ENCODE measurements around the gene FOXN3.

DNA sequence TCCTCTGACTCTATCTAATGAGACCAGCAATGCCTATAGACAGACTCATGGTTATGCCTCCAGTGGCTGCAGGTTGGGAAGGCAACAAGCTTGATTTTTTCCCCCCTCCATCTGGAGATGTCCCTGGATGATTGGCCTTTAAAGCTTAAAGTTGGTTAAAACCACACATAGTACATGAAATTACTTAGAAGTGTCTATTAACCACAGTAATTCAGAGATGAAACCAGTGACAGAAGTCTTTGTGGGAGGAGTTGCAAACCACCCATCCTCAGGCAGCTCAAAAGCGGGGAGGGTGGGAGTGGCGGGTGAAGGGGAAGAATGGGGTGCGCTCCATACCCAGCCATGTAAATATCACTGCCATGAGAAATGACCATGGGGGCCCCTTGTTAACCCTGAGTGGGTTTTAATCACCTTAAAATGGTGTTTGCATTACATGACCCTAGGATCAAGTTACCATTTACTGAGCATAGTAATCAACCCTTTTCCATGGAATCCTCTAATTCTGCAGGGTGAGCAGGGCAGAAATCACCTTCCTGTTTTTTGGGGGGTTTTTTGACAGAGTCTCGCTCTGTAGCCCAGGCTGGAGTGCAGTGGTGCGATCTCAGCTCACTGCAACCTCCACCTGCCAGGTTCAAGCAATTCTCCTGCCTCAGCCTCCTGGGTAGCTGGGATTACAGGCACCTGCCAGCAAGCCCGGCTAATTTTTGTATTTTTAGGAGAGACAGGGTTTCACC, 133.5 kb downstream of the FOXN3 start:
- TF ChIP-seq, protein P1, sequence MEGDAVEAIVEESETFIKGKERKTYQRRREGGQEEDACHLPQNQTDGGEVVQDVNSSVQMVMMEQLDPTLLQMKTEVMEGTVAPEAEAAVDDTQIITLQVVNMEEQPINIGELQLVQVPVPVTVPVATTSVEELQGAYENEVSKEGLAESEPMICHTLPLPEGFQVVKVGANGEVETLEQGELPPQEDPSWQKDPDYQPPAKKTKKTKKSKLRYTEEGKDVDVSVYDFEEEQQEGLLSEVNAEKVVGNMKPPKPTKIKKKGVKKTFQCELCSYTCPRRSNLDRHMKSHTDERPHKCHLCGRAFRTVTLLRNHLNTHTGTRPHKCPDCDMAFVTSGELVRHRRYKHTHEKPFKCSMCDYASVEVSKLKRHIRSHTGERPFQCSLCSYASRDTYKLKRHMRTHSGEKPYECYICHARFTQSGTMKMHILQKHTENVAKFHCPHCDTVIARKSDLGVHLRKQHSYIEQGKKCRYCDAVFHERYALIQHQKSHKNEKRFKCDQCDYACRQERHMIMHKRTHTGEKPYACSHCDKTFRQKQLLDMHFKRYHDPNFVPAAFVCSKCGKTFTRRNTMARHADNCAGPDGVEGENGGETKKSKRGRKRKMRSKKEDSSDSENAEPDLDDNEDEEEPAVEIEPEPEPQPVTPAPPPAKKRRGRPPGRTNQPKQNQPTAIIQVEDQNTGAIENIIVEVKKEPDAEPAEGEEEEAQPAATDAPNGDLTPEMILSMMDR (IDR thresholded peaks at IDR 0.05) = no peak
- TF ChIP-seq POLR2A (IDR thresholded peaks at IDR 0.05) = no peak
